OCI-LY7 (cell line): Measurements from ENCODE around the gene TOLLIP. TPM values are rescaled to one million over a fixed set of nuclear protein-coding genes. Genes with fewer than 3 reads are reported as not detected.

Source experiments
- BruUV-seq: library from RNA; stranded (reverse); fragments of 400-500 nt; replicated peaks from 2 replicates; lab custom pipeline; 2021; lab: Mats Ljungman, UMichigan
- CTCF ChIA-PET: fragments of 300-600 bp; sonication (Branson Sonifier 250); formaldehyde crosslinking; loops from one replicate; lab custom pipeline; 2022; ENCODE audit warnings: antibody characterized with exemption; ENCODE audit not compliant: unreplicated experiment; lab: Charles Lee
- POLR2A ChIA-PET: fragments of 300-600 bp; sonication (Branson Sonifier 250); formaldehyde crosslinking; loops from one replicate; lab custom pipeline; 2022; ENCODE audit warnings: antibody characterized with exemption; lab: Charles Lee
- DNase-seq: peaks from one replicate; pipeline ENCODE4 v3.0.0-alpha.2; 2015; ENCODE audit warnings: low spot score
- H2AFZ ChIP-seq: fragments of 200-600 bp; sonication (generic), shearing (Covaris generic); 2 replicates; pipeline ENCODE4 v1.6.1; 2014; ENCODE audit warnings: mild to moderate bottlenecking, antibody characterized with exemption, low read length, moderate library complexity
- H3K27ac ChIP-seq: fragments of 200-600 bp; sonication (generic); 2 replicates; pipeline ENCODE4 v1.5.1; 2014; ENCODE audit warnings: mixed run types, low read depth, mild to moderate bottlenecking, moderate library complexity, low read length, inconsistent platforms; ENCODE audit not compliant: poor library complexity, severe bottlenecking
- H3K36me3 ChIP-seq: fragments of 200-600 bp; sonication (generic); 2 replicates; pipeline ENCODE4 v1.6.1; 2014; ENCODE audit warnings: mild to moderate bottlenecking, antibody characterized with exemption, low read length, moderate library complexity, mixed read lengths; ENCODE audit not compliant: insufficient read depth
- H3K4me1 ChIP-seq: fragments of 200-600 bp; sonication (generic); 2 replicates; pipeline ENCODE4 v1.5.1; 2014; ENCODE audit warnings: mild to moderate bottlenecking, low read length; ENCODE audit not compliant: insufficient read depth, poor library complexity, severe bottlenecking
- H3K4me2 ChIP-seq: fragments of 200-600 bp; sonication (generic); 2 replicates; pipeline ENCODE4 v1.6.1; 2014; ENCODE audit warnings: mild to moderate bottlenecking, low read length
- H3K4me3 ChIP-seq: fragments of 200-600 bp; sonication (generic); 2 replicates; pipeline ENCODE4 v1.5.1; 2014; ENCODE audit warnings: mild to moderate bottlenecking, low read depth, low read length; ENCODE audit not compliant: poor library complexity, severe bottlenecking
- H3K79me2 ChIP-seq: fragments of 200-600 bp; sonication (generic); 2 replicates; pipeline ENCODE4 v1.6.1; 2016; ENCODE audit warnings: low read depth, mild to moderate bottlenecking, low read length, moderate library complexity, mixed read lengths; ENCODE audit not compliant: insufficient read depth
- H3K9me2 ChIP-seq: fragments of 200-600 bp; sonication (generic); 2 replicates; pipeline ENCODE4 v1.6.1; 2016; ENCODE audit warnings: mild to moderate bottlenecking, low read length, mixed read lengths; ENCODE audit not compliant: insufficient read depth
- H3K9me3 ChIP-seq: fragments of 200-600 bp; sonication (generic); 2 replicates; pipeline ENCODE4 v1.6.1; 2014; ENCODE audit warnings: mild to moderate bottlenecking, mixed run types, low read length, mixed read lengths
- H4K20me1 ChIP-seq: fragments of 200-600 bp; sonication (generic); 2 replicates; pipeline ENCODE4 v1.6.1; 2014; ENCODE audit warnings: mild to moderate bottlenecking, antibody characterized with exemption, low read length, moderate library complexity, mixed read lengths; ENCODE audit not compliant: insufficient read depth
- EZH2phosphoT487 ChIP-seq: fragments of 200-600 bp; sonication (generic); IDR thresholded peaks from 2 replicates; pipeline ENCODE4 v1.6.1; 2018; ENCODE audit warnings: low read depth, borderline replicate concordance, mild to moderate bottlenecking, mixed run types, antibody characterized with exemption, low read length, moderate library complexity, mixed read lengths
- intact Hi-C: fragments of 100-400 bp; cut with micrococcal nuclease; formaldehyde crosslinking; loops from one replicate; pipeline ENCODE4 v1.10.0; 2022; ENCODE audit not compliant: unreplicated experiment
- total RNA-seq, 2 experiments: library from RNA; depleted of rRNA in 1 of 2; stranded (reverse); fragments of >200 nt in 1 of 2; shearing (Covaris generic) in 1 of 2; gene quantifications; 2 replicates each; pipeline ENCODE4 v1.2.3, GENCODE V29; 2014 to 2022
- TF ChIP-seq, protein P1 (sequence below): fragments of 200-600 bp; sonication (generic); conservative IDR thresholded peaks from 2 replicates; pipeline ENCODE4 v1.5.1; 2014; ENCODE audit warnings: mild to moderate bottlenecking, antibody characterized with exemption, low read length, moderate library complexity, mixed read lengths

The TOLLIP gene
- total RNA-seq, 2 experiments from 2014 or later = 15.9 to 37.1 TPM

DNA sequence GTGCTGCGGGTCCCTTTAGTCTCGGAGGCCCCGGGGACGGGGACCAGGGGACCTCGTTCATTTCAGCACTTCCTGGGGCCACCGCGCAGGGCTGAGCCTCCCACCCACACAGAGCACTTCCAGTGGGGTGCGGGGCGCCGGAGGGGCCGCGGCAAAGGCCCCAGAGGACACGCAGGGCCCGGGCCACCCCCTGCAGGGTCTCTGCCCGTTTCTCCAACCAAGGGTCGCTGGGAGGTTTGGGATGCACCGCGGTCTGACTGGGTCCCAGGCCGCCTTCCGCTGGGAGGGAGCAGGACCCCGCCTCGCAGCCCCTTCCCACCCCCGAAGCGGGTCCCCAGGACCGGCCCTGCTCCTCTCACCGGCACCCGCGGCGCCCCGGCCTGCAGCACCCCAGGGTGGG lies 37.5 kb downstream of the TOLLIP start:
- no peak overlapping the region for H2AFZ ChIP-seq
- H3K9me2 ChIP-seq = no peaks in the 10 kb centered on the region
- no peak overlapping the region for H3K4me3 ChIP-seq
- no peaks in the 10 kb centered on the region for H3K9me3 ChIP-seq
- no peaks in the 10 kb centered on the region for H3K79me2 ChIP-seq
- H3K4me1 ChIP-seq = no peaks in the 10 kb centered on the region
- no peak overlapping the region for H3K4me2 ChIP-seq
- POLR2A ChIA-PET = no interaction called here
- no peak overlapping the region for H3K27ac ChIP-seq
- H3K36me3 ChIP-seq = no peaks in the 10 kb centered on the region
- TF ChIP-seq EZH2phosphoT487 = no peak
- TF ChIP-seq, protein P1, sequence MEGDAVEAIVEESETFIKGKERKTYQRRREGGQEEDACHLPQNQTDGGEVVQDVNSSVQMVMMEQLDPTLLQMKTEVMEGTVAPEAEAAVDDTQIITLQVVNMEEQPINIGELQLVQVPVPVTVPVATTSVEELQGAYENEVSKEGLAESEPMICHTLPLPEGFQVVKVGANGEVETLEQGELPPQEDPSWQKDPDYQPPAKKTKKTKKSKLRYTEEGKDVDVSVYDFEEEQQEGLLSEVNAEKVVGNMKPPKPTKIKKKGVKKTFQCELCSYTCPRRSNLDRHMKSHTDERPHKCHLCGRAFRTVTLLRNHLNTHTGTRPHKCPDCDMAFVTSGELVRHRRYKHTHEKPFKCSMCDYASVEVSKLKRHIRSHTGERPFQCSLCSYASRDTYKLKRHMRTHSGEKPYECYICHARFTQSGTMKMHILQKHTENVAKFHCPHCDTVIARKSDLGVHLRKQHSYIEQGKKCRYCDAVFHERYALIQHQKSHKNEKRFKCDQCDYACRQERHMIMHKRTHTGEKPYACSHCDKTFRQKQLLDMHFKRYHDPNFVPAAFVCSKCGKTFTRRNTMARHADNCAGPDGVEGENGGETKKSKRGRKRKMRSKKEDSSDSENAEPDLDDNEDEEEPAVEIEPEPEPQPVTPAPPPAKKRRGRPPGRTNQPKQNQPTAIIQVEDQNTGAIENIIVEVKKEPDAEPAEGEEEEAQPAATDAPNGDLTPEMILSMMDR = no peak
- no peak for DNase-seq
- CTCF ChIA-PET = no interaction called here
- intact Hi-C loops = no loop called here
- no peaks in the 10 kb centered on the region for H4K20me1 ChIP-seq
- BruUV-seq = no TSS peak

DNA sequence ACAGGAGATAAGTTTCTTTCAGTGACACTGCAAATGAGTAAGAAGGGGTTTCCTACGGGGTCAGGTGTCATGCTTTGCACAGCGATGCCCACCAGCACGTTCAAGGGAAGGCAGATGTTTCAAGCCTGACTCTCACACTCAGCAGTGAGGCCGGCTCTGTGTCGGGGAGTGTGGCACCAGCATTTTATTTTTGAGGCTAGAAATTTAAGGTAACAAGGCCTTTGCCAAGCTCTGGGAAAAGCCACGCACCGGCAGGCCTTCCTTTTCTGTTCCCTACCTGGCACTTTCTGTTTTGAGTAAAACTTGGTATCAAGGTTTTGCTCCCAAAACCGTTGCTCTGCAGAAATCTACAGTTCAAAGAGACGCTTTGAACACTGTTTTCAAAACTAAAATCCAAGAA lies 38.0 kb downstream of the TOLLIP start:
- H3K9me3 ChIP-seq = no peaks in the 10 kb centered on the region
- BruUV-seq = no TSS peak
- H3K4me1 ChIP-seq = no peaks in the 10 kb centered on the region
- H4K20me1 ChIP-seq = no peaks in the 10 kb centered on the region
- TF ChIP-seq, protein P1 = no peak
- TF ChIP-seq EZH2phosphoT487 = no peak
- ChIA-PET CTCF (no interaction called here), POLR2A (no interaction called here)
- DNase-seq = no peak
- intact Hi-C loops = no loop called here
- no peaks in the 10 kb centered on the region for H3K79me2 ChIP-seq
- H3K9me2 ChIP-seq = no peaks in the 10 kb centered on the region
- no peak overlapping the region for H3K4me2 ChIP-seq
- H3K36me3 ChIP-seq = no peaks in the 10 kb centered on the region
- no peak overlapping the region for H2AFZ ChIP-seq
- H3K4me3 ChIP-seq = no peak overlapping the region
- H3K27ac ChIP-seq = no peak overlapping the region

DNA sequence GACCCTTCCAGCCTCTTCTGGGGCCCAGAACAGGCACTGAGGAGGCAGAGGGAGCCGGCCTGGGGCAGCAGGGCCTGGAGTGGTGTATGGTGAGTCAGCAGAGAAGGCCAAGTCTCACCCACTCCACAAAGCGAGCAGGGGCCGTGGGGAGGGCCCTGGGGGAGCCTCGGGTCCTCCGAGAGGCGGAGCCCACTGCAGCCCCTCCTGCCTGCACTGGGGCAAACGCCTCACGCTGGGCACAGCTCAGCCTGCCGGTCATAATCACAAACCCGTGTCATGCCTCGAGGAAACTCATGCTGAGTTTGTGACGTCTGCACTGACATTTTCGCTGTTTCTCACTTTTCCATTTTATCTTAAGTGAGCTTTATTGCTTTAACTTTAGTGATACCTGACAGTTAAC lies 38.4 kb downstream of the TOLLIP start:
- Histone ChIP-seq H3K9me2 (no peaks in the 10 kb centered on the region), H3K27ac (no peak overlapping the region), H3K4me2 (no peak overlapping the region), H3K36me3 (no peaks in the 10 kb centered on the region), H2AFZ (no peak overlapping the region), H3K4me1 (no peaks in the 10 kb centered on the region), H3K4me3 (no peak overlapping the region), H4K20me1 (no peaks in the 10 kb centered on the region), H3K9me3 (no peaks in the 10 kb centered on the region), H3K79me2 (no peaks in the 10 kb centered on the region)
- intact Hi-C loops = no loop called here
- CTCF ChIA-PET = no interaction called here
- DNase-seq = no peak
- POLR2A ChIA-PET = no interaction called here
- no TSS peak for BruUV-seq
- no peak for TF ChIP-seq EZH2phosphoT487
- TF ChIP-seq, protein P1 = no peak
